H4 (cell line): Measurements from ENCODE around the gene TOE1. TPM values are rescaled to one million over a fixed set of nuclear protein-coding genes. Genes with fewer than 3 reads are reported as not detected.

Source experiments
- DNase-seq: peaks from one replicate; pipeline ENCODE4 v3.0.0-alpha.2; 2015; ENCODE audit warnings: low spot score
- total RNA-seq: library from RNA; depleted of rRNA; stranded (reverse); fragments of >200 nt; shearing (Covaris generic); gene quantifications from 2 replicates; pipeline ENCODE4 v1.2.3, GENCODE V29; 2014

The TOE1 gene
- total RNA-seq, 1 experiment from 2014 or later: 37.1 TPM

DNA sequence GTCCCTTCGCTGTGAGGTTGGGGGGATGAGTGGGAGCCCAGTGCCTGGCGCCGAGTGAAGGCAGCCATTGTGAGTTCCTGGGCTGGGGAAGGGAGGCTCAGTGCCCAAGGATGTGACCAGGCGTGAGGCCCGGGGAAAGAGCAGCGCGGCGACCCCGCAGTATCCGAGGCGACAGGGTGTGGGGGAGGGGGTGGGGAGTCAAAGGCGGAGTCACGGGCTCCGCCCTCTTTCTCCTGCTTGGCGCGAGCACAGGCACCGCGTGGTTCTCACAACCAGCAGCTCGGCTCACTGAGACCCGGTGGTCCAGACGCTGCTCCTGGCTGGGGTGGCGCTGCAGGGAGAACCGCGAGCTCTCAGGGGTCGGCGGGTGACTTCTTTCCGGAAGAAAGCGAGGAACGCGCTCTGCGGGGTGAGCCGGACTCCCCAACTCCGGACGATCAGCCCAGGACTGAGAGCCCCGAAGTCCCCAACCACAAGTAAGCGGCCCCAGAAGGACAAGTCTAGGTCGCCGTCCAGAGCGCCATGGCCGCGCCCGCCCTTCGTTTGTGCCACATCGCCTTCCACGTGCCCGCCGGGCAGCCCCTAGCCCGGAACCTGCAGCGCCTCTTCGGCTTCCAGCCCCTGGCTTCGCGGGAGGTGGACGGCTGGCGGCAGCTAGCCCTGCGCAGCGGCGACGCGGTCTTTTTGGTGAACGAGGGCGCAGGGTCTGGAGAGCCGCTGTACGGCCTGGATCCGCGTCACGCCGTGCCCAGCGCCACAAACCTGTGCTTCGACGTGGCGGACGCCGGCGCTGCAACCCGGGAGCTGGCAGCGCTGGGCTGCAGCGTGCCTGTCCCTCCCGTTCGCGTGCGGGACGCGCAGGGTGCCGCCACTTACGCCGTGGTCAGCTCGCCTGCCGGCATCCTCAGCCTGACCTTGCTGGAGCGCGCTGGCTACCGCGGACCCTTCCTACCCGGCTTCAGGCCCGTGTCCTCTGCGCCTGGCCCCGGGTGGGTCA is 13.0 kb upstream of the TOE1 start, which contains the start of gene HPDL:
HPDL (plus strand) TSS at position 269 of the 997 bp plus-strand sequence; CDS start at position 523, 254 bp downstream.
- DNase-seq: no peak

DNA sequence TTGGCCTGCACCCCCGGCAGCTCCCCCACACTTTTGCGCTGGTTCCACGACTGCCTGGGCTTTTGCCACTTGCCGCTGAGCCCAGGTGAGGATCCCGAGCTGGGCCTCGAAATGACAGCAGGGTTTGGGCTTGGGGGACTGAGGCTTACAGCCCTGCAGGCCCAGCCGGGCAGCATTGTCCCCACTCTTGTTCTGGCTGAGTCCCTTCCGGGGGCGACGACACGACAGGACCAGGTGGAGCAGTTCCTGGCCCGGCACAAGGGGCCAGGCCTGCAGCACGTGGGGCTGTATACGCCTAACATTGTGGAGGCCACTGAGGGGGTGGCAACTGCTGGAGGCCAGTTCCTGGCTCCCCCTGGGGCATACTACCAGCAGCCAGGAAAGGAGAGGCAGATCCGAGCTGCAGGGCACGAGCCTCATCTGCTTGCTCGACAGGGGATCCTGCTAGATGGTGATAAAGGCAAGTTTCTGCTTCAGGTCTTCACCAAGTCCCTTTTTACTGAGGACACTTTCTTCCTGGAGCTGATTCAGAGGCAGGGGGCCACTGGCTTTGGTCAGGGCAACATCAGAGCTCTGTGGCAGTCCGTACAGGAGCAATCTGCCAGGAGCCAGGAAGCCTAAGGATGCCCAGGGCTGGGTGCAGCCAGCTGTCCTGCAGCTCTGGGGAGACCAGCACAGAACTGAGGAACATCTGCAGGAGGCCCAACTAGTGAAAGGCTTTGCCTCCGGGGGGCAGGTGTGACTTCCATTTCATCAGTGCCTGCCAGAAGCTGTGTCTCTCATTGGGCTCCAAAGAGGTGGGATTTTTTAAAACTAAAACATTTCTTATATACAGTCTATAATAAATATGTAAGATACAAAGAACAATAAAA is 12.1 kb upstream of the TOE1 start:
- no peak for DNase-seq

DNA sequence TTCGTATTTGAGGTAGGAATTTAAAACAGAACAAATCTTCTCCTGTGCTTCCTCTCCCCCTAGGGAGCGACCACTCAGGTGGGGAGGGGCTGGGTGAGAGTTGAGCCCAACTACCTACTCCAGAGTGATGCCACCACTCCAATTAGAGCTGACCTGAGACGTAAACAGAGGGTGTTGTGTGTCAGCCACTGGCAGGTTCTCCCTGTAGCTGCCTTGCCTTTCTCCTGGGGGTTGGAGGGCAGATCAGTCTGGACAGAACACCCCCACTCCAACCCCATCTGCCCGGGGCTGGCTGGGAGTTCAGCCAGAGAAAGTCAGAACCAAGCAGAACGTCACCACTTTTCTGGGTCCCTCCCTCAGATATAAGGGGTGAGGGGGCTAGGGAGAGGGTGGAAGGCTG is 11.3 kb upstream of the TOE1 start:
- DNase-seq: no peak

DNA sequence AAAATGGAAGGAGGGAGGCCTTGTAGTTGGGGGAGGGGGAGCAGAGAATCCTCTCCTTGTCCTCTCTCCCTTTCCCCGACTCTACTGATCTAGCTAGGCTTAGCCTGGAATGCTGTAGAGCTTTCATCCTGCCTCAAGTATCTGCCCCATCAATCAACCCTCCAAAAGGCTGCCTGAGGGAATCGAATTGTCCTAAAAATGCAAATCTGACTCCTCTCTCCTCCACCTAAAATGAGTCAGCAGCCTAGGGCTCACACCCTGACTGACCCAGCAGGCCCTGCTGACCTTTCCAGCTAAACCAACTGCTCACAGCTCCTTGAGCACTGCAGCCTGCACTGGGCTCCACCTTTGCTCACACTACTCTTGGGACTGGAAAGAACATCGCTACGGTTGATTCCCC is 10.5 kb upstream of the TOE1 start:
- DNase-seq: no peak

DNA sequence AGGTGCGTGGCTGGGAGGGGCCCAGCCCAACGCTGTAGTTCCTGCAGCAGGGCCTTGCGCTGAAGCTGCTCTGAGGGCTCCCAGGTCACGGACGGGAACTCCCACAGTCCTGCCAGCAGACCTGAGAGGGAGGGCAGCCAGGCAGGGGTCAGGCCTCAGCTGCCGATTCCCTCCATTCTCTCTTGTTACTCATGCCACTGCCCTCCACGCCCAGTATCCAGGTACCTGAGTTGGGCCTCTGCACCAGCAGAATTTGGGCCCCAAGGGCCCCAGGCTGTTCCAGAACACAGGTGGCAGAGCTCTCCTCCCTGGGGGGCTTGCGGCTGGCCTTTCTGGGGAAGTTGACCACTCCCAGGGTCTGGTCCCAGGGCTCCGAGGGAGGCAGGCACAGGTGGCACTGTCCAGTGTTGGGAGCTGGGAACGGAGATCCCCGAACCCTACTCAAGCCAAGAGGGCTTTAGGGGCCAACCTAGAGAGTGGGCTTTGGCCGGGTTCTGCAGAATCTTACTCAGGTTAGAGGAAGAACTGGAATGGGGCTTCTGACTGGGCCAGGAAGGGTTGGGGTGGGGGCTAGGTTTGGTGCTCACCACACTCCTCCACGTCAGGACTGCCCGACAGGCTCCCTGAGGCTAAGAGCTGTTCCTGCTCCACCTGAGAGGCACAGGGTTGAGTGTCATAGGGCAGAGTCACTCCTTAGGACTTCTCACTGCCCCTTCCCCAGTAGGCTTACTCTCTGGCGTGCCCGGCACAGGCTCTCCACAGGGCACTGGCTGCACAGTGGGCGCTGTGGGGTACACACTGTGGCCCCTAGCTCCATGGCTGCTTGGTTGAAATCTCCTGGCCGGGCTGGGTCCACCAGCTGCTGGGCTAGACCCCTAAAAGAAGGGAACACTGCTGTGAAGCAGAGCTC is 8.3 kb upstream of the TOE1 start:
- DNase-seq: no peak

DNA sequence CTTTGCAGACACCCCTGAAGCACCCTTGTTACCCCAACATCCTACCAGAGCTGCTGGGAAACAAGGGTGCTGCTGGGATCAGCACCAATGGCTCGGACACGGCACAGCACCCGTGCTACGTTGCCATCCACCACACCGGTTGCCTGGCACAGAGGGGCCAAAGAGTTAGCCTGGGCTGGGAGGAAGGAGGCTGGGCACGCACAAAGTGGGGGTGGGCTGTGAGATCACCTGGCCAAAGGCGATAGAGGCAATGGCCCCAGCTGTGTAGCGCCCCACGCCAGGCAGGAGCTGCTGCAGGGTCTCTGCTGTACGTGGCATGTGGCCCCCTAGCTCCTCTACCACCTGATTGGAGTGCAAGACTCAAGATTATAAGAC is 7.6 kb upstream of the TOE1 start:
- DNase-seq: no peak

DNA sequence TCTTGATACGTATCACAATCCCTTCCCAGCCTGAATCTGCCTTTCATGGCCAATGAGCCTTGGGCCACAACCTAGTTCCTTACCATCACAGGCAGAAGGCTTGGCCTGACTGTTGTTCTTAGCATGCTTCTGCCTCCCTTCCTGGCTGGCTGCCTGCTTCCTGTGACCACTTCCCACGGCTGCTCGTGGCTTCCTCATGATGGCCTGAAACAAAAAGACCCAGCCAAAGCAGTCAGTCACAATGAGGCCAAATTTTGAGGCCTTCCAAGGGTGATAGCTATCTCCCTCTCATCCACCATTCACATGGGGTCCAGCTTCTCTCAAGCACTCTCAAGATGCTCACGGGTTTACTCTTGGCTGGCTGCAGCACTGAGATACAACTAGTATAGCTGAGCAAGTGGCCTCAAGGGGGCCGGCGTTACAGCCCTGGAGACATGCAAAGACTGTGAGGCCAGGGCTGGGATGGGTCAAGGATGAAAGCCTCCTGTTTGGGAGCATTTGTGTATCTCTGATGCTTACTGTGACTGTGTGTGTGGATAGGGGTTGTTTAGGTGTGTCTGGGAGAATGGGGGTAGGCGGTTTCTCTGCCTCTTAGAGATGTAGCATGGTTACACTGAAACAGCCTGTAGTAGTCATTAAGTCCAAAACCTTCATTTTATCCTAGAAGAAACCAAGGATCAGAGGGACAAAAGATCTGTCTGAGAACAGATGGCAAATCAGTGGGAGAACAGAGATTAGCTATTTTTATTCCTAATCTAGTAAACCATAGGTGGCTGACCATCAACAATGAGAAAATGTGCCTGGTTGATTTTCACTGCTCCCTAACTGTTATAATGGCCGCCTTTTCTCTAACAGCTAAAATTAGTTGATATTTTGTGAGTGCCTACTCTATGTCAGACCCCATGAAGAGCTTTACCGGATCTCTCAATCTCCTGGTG is 5.4 kb upstream of the TOE1 start:
- DNase-seq: no peak

DNA sequence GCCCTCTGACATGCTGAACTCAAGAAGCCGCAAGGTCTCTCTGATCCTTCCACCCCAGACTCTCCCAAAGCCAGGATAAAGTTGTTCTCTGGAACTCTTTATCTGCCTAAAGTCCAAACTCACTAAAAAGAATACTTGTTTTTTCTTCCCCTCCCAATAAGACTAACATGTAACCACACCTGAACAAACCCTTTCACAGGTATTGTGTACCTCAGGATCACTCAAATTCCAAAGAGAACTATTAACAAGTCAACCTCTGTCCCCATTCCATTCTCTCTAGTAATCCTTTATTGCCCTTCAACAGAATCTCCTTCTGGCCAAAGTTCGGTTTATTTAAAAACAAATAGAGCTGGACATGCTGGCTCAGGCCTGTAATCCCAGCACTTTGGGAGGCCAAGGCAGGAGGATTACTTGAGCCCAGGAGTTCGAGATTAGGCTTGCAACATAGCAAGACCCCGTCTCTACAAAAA is 4.1 kb upstream of the TOE1 start:
- DNase-seq: no peak

DNA sequence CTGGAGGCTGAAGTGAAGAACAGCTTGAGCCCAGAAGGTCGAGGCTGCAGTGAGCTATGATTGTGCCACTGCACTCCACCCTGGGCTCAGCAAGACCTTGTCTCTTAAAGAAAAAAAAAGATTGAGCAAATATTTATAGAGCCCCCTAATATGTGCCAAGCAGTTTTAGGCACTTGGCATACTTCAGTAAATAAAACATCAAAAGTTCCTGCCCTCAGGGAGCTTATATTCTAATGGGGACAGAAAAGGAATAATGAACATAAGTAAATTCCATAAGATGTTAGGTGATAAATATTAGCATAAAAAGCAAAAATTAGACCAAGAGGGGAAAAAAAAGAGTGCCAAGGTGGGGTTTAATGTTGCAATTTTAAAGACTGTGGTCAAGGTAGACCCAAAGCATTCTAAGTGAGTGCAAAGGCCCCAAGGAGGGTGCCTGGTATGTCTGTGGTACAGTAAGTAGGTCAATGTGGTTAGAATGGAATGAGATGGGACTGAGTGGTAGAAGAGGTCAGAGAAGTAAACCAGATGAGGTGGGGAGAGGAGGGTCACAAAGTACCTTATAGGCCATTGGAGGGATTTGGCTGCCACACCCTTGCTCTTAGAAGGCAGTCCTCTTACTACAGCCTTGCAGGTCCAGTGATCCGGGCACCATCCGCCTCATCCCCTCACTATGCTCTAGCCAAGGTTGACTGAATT is 2.2 kb upstream of the TOE1 start:
- no peak for DNase-seq

DNA sequence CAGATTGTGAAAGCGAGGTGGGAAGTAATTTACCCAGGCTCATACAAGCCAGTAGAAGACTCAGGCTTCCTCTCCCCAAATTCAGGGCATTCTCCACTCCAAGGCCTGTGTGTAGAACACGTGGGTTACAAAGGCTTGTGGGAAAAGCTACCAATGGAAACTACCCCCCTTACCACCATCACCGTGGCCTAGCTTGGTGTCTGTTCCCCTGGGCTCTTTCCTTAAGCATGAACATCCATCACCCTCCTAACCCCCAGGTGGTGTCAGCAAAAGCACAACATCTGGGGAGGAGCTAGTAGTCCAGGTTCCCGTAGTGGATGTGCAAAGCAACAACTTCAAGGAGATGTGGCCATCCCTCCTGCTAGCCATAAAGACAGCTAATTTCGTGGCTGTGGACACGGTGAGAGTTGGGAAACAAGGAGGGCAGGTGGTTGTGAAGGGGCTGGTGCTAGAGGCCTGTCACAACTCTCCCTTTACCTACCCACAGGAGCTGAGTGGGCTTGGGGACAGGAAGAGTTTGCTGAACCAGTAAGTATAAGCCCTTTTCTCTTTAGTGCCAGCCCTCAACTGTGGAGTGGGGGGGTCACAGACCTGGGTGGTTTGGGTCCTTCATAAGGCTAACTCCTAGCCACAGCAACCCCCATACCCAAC is 971 bp downstream of the TOE1 start:
- DNase-seq: no peak

DNA sequence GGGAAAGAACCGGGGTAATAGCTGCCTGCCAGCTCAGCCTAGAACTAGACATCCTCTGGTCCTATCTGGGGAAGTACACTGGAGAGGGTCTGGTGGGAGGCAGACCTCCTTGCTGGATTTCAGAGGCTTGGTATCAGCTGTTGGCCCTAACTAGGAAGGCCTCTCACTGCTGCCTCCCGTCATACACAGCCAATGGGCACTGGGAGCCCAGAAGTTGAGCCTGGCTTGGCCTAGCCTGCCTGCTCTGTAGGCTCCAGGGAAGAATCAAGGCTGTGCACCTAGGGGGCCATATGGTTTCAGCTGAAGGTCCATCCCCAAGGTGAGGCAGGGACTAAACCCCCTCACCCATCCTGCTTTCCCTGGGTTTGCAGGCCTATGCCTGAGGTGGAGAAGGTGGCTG is 4.5 kb downstream of the TOE1 start:
- no peak for DNase-seq

DNA sequence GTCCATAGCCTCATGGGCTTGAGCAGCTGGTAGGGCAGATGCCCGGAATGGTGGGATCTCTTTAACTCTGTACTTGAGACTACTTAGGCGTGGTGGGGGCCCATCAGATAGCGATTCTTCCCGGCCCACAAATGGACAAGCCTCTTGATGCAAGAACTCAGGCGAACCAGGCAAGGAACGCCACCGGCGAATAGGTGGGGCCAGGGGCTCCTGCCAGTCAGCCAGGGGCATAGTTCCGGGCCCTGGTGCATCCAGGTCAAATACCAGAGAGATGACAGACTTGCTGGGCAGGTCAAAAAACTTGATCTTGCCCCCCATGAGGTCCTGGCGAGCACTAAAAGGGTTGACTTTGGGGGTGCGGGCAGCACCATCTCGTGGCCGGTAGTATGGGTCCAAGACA is 5.0 kb downstream of the TOE1 start:
- no peak for DNase-seq

DNA sequence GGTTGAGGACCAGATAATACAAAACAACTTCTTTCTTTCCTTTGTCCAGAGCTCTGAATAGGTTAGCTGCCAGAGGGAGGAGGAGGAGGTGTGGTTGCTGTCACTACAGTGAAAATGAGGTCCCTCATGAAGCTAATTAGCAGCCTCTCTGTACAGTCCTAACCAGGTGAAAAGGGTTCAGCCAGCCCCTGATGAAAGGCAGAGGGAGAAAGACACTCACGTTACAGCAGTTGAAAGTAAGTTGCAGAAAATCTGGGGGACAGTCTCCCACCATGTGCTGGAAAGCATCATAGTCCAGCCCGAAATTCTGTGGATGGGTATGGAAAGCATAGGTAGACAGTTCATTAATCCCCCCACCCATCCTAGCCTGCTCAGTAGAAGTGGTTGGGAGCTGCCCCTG is 6.5 kb downstream of the TOE1 start:
- no peak for DNase-seq

DNA sequence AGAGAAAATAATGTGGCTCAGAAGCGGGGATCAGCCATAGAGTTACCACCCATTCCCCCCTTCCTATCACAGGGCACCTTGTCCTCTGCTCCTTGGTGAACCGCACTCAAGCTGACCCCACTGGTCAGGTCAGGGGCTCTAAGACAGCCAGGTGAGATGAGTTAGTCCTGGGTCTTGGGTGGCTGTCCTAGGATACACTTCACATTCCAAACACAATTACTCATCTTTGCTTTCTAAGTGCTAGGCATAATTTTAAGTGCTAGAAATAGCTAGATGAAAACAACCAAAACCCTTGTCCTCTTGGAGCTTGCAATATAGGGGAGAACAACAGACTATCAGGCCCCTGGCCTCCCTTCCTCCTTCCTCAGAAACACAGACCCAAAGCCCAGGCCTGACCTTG is 8.1 kb downstream of the TOE1 start:
- no peak for DNase-seq

DNA sequence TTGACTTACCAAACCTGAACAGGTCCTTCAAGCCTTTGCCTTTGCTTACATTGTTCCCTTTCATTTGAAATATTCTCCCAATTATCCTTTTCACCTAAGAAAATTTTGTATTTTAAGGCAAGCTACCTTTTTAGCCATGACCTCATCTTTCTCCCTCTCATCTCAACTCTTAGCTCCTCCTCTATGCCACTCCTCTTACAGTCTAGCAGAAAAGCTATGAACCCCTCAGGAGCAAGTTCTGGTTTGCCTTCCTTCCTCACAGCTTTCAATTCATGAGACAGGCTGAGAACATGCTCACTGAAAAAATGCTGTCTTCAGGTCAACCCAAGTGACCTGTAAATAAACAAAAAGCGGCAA is 8.6 kb downstream of the TOE1 start:
- no peak for DNase-seq

DNA sequence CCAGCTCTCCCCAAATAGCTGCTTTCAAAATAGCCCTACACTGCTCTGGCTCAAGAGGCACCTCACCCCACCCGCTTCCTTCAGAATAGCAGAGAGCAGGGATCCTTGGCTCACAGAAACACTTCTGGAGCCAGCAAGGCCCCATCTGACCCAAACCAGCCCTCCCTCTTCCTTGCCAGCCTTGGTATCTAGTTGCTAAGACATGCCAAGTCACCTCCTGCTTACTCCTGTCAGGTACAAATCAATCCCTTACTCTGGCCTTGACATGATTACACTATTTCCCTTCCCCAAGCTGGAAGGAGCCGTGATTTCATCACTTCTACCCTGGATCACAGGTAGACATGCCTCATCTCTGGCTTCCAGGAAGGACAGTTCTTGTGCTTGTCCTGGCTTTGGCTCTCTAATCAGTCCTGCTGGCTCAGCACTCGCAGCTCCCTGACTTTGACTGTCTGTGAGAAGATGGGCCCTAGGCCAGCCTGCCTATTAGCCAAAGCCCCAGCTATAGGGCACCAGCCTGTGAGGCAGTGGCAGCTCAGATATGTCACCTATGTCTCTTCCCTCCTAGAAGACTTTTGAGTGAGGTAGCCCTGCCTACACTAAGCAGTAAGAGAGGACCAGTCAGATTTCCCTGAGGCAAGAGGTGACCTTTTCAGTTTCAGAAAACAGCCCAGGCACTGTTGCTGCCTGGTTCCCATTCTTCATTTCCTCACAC is 9.2 kb downstream of the TOE1 start:
- DNase-seq: no peak

DNA sequence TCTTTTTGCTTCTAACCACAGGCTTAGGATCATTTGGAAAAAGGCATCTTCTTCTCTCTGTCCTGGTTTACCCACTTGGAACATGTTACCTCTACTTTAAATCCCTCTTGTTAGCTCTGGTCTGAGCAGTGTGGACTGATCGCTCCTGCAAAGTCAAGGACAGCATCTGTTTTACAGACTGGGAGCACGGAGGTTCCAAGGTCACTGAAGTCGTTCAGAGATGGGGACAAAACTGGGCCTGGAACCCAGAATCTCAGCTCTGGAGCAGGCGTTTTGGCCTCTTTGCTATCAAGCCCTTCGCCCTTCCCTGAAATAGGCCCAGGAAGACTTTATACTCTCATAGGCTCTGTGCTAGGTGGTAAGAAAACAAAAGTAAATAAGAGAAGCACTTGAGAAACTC is 11.5 kb downstream of the TOE1 start:
- no peak for DNase-seq

DNA sequence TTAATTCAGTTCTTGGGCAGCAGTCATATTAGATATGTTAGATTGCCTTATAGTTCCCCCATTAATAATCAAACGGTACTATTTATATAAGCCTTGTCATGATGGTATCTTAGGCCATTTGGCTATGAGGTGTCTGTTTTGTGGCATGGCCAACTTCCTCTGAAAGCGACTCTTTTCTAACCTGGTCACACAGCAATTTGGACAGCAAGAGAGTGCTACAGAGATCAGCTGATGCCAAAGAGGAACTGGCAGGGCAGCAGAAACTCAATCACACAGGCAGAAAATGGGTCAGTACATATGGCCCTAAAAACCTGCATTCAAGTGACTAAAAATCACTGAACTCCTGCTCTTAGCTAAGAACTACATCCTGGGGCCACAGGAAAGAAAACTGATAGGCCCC is 13.7 kb downstream of the TOE1 start:
- DNase-seq: no peak

DNA sequence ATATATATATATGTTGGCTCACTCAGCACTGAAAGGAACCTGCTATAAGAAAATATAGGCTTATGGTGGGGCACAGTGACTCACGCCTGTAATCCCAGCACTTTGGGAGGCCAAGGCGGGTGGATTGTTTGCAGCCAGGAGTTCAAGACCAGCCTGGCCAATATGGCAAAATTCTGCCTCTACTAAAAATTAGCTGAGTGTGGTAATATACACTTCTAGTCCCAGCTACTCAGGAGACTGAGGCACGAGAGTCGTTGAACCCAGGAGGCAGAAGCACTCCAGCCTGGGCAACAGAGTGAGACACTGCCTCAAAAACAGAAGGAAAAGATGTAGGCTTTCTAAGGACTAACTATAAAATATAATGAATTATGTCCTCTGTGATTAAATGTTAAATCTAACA is 14.9 kb downstream of the TOE1 start:
- DNase-seq: no peak
